ENCODE measurements around the gene SLC23A2. TPM values are rescaled to one million over a fixed set of nuclear protein-coding genes. Genes with fewer than 3 reads are reported as not detected.

Gene SLC23A2
- total RNA-seq, 4 donors from 2014 or later, result 5.0 to 11.6 (median 7.9) TPM

DNA sequence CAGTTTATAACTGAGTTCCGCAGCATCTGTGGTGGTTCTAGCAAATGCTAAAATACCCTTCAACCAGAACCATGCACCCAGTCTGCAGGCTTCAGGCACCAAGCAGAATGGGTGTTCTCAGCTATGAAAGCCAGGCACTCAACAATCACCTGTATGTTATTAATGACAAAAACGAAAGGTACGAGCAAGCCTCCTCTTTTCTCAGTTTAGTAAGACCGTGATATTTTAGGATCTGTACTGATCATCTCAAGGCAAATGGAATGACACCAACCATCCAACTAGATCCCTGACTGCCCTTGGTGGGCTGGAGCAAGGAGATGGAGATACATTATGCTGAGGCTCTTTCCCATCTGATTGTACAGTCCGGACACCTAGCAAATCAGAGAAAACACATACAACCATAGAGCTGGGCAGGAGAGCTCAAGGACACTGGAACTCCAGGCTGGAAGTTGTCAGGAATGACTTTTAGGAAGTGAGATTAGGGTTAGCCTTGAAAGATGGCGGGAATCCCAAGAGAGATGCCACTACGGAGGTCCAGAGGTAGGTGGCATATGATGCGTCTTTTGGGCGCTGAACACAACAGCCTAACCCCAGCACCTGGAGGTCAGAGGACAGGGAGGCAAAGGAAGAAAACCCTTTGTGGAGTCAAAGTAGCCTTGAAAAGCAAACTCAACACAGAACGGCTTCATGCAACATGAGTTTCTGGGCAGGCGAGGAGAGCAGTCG lies 33.4 kb downstream of the SLC23A2 start:
- TF ChIP-seq POLR2AphosphoS5 (IDR thresholded peaks at IDR 0.05), result no peak
- TF ChIP-seq, protein P1, sequence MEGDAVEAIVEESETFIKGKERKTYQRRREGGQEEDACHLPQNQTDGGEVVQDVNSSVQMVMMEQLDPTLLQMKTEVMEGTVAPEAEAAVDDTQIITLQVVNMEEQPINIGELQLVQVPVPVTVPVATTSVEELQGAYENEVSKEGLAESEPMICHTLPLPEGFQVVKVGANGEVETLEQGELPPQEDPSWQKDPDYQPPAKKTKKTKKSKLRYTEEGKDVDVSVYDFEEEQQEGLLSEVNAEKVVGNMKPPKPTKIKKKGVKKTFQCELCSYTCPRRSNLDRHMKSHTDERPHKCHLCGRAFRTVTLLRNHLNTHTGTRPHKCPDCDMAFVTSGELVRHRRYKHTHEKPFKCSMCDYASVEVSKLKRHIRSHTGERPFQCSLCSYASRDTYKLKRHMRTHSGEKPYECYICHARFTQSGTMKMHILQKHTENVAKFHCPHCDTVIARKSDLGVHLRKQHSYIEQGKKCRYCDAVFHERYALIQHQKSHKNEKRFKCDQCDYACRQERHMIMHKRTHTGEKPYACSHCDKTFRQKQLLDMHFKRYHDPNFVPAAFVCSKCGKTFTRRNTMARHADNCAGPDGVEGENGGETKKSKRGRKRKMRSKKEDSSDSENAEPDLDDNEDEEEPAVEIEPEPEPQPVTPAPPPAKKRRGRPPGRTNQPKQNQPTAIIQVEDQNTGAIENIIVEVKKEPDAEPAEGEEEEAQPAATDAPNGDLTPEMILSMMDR (IDR thresholded peaks at IDR 0.05), result no peak
- no peak for TF ChIP-seq POLR2A (IDR thresholded peaks at IDR 0.05)
- no peak for TF ChIP-seq EP300 (IDR thresholded peaks at IDR 0.05; ENCODE audit: low read depth)
- intact Hi-C loops (cut with DNase I; ENCODE audit: low total_unique reads), result no loop called here
- 94 to 96% methylated on average over 8 to 12 of the region's 12 CpGs for WGBS, 2 donors (ENCODE audit: low coverage in 1 of 2)
- Histone ChIP-seq H3K4me1 (peaks cover 0 to 16% (median 0%) of the 10 kb centered on the region in 4 donors), H3K9me3 (no peaks in the 10 kb centered on the region), H3K4me3 (no peak overlapping the region), H3K27me3 (no peaks in the 10 kb centered on the region), H3K27ac (peak overlapping the region in 2 of 4 donors; percentile 17 to 19), H3K36me3 (no peaks in the 10 kb centered on the region)
- DNase-seq, result no peak
- in situ Hi-C loops (cut with MboI; ENCODE audit: low pct_ligation_motif_present in 1 of 4, low pct_unique_long_range_greater_than_20kb in 1 of 4, low sequenced_read_pairs in 3 of 4), result loop anchor here in 1 of 4 donors (25.0 kb wide), 1 partner anchor 356 kb away; no protein-coding TSS in a partner anchor

DNA sequence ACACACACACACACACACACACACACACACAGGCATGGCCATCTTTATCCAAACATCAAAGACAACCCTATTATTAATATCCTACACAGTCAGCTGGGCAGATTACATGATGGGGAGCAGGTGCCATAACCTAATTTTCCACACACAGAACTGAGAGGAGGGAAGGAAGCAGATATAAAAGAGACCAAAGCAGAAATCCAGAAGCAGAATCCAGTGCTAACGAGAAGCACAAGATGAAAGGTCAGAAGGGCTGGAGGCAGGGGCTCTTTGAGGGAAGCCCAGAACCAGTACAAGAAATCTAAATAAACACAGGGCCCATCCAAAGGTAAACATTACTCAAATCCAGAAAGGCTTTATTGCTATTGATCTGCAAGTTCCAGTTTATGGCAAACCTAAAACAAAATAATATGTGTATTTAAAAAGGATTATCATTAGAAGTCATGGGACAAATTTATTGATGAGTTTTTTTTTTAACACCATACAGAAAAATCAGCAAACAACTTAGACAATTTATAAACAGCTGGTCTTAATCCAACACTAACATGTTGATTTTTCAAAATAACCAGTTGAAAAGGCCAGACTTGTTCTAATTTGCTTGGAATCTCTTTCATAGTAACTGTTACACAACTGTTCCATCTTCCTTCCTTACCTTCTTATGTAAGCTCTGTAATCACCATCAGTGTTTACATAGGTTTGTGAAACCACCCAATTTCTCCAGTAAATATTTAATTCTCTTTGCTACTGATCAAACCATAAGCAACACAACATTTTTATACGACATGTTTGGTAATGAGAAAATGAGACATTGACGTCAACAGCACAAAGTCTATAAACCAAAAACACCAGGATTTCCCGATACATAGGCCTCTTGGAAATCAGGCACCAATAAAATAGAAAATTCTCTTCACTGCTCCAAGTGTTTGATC lies 34.2 kb downstream of the SLC23A2 start:
- Histone ChIP-seq H3K9me3 (no peaks in the 10 kb centered on the region), H3K4me1 (peaks cover 0 to 7% (median 2%) of the 10 kb centered on the region in 4 donors), H3K4me3 (no peak overlapping the region), H3K27ac (peak overlapping the region in 2 of 4 donors; percentile 19 to 24), H3K36me3 (no peaks in the 10 kb centered on the region), H3K27me3 (no peaks in the 10 kb centered on the region)
- DNase-seq, result no peak
- intact Hi-C loops (cut with DNase I; ENCODE audit: low total_unique reads), result no loop called here
- in situ Hi-C loops (cut with MboI; ENCODE audit: low pct_ligation_motif_present in 1 of 4, low pct_unique_long_range_greater_than_20kb in 1 of 4, low sequenced_read_pairs in 3 of 4), result loop anchor here in 1 of 4 donors (25.0 kb wide), 1 partner anchor 355 kb away; no protein-coding TSS in a partner anchor
- 40 to 50% methylated on average over 4 of the region's 4 CpGs for WGBS, 2 donors (ENCODE audit: low coverage in 1 of 2)
- TF ChIP-seq EP300 (IDR thresholded peaks at IDR 0.05; ENCODE audit: low read depth) (no peak), POLR2A (IDR thresholded peaks at IDR 0.05) (no peak), POLR2AphosphoS5 (IDR thresholded peaks at IDR 0.05) (no peak)
- TF ChIP-seq, protein P1 (IDR thresholded peaks at IDR 0.05), result no peak

DNA sequence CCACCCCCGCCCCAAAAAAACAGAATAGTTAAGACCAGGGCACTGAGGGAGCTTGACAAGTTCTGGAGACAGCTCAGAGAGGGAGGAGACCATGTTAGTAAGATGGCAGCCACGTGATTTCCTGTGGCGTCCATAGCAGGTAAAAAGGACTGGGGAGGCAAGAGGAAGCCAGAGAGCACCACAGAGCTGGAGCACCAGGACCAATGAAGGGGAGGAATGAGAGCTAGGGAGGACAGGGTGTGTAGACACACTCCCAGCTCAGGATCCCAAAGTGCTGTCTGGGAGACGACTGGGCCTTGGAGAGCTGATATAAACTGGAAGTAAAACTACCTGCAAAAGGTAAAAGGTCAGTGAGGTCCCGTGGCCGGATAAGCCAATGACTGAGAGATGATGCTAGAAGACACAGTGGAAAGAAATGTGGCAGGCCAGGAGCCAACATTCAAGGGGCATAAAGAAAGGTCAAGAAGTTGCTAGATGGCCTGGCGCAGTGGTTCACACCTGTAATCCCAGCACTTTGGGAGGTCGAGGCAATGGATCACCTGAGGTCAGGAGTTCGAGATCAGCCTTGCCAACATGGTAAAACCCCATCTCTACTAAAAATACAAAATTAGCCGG lies 39.0 kb downstream of the SLC23A2 start:
- H3K27me3 ChIP-seq, result no peaks in the 10 kb centered on the region
- peaks cover 0 to 6% (median 2%) of the 10 kb centered on the region in 4 donors for H3K4me1 ChIP-seq
- no peaks in the 10 kb centered on the region for H3K9me3 ChIP-seq
- in situ Hi-C loops (cut with MboI; ENCODE audit: low pct_ligation_motif_present in 1 of 4, low pct_unique_long_range_greater_than_20kb in 1 of 4, low sequenced_read_pairs in 3 of 4) (loop anchor here in 1 of 4 donors (25.0 kb wide), 1 partner anchor 350 kb away; no protein-coding TSS in a partner anchor), intact Hi-C loops (cut with DNase I; ENCODE audit: low total_unique reads) (no loop called here)
- no peak overlapping the region for H3K4me3 ChIP-seq
- no peak for DNase-seq
- 66 to 88% methylated on average over 4 to 10 of the region's 10 CpGs for WGBS, 2 donors (ENCODE audit: low coverage in 1 of 2)
- H3K27ac ChIP-seq, result no peak overlapping the region
- H3K36me3 ChIP-seq, result no peaks in the 10 kb centered on the region
- TF ChIP-seq POLR2AphosphoS5 (IDR thresholded peaks at IDR 0.05) (no peak), POLR2A (IDR thresholded peaks at IDR 0.05) (no peak), EP300 (IDR thresholded peaks at IDR 0.05; ENCODE audit: low read depth) (no peak)
- TF ChIP-seq, protein P1 (IDR thresholded peaks at IDR 0.05), result no peak
